Activated CD8-positive, alpha-beta memory T cell treated with anti-CD3 and anti-CD28 coated beads for 1 hour (primary cell): Measurements from ENCODE around the gene CEBPZOS.

Experiments
- DNase-seq, 2 donors: peaks; one replicate each; pipeline ENCODE4 v3.0.0-alpha.2; 2020; ENCODE audit warnings: low read depth in 1 of 2; ENCODE audit errors: extremely low read depth in 1 of 2

CEBPZOS gene

GRCh38 chr2:37231241-37232130, 35.2 kb downstream of the CEBPZOS start, which contains the start of the genes CEBPZ and NDUFAF7:
CEBPZ (minus strand) TSS chr2:37231596; CDS start chr2:37231567, 29 bp downstream.
NDUFAF7 (plus strand) TSS chr2:37231658; CDS start chr2:37231706, 48 bp downstream.
- DNase-seq, result peak; percentile 72 to 73

- no peak for DNase-seq
These were observed 36.0 kb downstream of the CEBPZOS start for GRCh38 chr2:37232131-37232933.

DNA sequence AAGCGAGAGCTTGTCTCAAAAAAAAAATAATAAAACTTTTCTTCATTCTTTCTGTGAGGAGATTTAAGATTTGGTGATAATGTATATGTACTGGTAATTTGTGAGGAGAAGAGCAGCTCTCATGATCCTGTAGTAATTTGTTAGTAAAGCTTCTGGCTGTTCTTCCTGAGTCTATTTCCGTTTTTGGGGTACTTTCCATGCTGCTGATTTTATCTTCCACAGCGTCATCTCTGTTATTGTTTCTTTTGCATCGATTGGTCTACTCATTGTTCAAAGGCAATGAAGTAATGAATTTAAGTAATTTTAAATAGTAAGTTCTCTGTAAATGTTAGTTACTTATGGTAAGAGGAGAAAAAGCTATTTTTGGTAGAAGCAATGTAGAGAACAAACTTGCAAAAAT, 47.1 kb downstream of the CEBPZOS start:
- DNase-seq, result no peak

GRCh38 chr2:37244017-37244416, 47.7 kb downstream of the CEBPZOS start:
- no peak for DNase-seq

- no peak for DNase-seq
These were observed 48.5 kb downstream of the CEBPZOS start for GRCh38 chr2:37244755-37245154.

- DNase-seq, result no peak
These were observed 49.9 kb downstream of the CEBPZOS start for GRCh38 chr2:37246205-37246604.

DNA sequence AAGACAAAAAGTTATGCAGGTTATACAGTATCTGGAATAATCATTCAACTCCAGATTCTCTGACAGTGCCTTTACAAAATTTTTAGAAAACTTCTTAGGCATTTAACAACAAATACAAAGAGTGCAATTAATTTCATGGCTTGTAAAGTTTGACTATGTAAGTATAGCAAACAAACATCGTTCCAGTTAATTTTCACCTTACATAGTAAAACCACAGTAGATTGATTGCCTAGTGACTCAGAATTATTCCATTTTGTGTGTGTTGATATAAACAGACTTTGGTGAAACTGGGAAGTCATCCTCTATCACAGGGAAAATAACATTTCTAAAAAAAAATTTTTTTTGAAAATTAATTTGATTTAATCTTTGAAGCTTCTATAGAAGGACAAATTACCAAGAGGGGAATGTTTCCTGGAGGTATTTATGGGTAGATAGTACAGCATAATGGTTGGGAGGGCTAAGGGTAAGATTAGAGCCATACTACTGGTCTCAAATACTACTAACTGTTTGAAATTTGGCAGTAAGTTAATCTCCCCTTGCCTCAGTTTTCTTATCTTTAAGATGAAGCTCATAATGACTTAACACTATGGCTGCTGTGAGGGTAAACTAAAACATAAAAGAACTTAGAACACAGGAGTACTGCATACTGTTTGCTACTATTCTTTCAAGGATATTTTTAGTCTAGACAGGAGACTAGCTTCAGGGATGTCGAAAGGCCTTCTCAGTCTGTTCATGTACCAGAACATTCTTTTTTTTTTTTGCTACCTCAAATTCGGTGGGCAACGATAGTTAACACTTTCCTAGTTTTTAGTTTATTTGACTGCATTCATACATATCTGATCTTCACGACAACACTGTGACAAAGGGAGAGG, 54.8 kb downstream of the CEBPZOS start:
- no peak for DNase-seq
